Sigmoid colon (tissue), 3 donors: ENCODE data around the gene HSPA4.

Experiments
- CTCF ChIP-seq, 4 experiments: fragments of 450-650 bp in 3 of 4; fragments of 200-600 bp in 1 of 4; IDR thresholded peaks; one replicate each; pipeline ENCODE4 v1.5.1; 2016 to 2019; ENCODE audit warnings: antibody characterized with exemption in 4 of 4, mild to moderate bottlenecking in 3 of 4, moderate library complexity in 2 of 4
- POLR2A ChIP-seq, 2 donors: fragments of 450-650 bp; IDR thresholded peaks; one replicate each; pipeline ENCODE4 v1.6.1; 2016; ENCODE audit warnings: antibody characterized with exemption in 2 of 2, mild to moderate bottlenecking in 2 of 2, moderate library complexity in 2 of 2

- no peak for TF ChIP-seq CTCF (IDR thresholded peaks at IDR 0.05)
- TF ChIP-seq POLR2A (IDR thresholded peaks at IDR 0.05): no peak
Observed at GRCh38 chr5:133113331-133114061, 61.7 kb downstream of the HSPA4 start.
